AG10803 (cell line): ENCODE data around the gene GLI1.
A peak's percentile ranks its signal among the peaks of the same experiment; 100 is the strongest.
"Not testable (repeated sequence)": the region's sequence is repeated elsewhere in the genome, so short reads cannot be mapped to it uniquely, and the experiment has no call there.

Experiments
- DNase-seq: peaks from one replicate; pipeline ENCODE4 v3.0.0; 2010; ENCODE audit warnings: low read depth
- H3K4me3 ChIP-seq: 2 replicates; pipeline ENCODE4 v1.5.1; 2011; ENCODE audit warnings: mild to moderate bottlenecking, low read length, control low read depth
- TF ChIP-seq, protein P1 (sequence below): conservative IDR thresholded peaks from 2 replicates; pipeline ENCODE4 v1.5.1; 2011; ENCODE audit warnings: mild to moderate bottlenecking, low read length, control low read depth, inconsistent platforms

Gene GLI1

GRCh38 chr12:57515934-57516541 is 56.5 kb downstream of the GLI1 start:
- TF ChIP-seq, protein P1, sequence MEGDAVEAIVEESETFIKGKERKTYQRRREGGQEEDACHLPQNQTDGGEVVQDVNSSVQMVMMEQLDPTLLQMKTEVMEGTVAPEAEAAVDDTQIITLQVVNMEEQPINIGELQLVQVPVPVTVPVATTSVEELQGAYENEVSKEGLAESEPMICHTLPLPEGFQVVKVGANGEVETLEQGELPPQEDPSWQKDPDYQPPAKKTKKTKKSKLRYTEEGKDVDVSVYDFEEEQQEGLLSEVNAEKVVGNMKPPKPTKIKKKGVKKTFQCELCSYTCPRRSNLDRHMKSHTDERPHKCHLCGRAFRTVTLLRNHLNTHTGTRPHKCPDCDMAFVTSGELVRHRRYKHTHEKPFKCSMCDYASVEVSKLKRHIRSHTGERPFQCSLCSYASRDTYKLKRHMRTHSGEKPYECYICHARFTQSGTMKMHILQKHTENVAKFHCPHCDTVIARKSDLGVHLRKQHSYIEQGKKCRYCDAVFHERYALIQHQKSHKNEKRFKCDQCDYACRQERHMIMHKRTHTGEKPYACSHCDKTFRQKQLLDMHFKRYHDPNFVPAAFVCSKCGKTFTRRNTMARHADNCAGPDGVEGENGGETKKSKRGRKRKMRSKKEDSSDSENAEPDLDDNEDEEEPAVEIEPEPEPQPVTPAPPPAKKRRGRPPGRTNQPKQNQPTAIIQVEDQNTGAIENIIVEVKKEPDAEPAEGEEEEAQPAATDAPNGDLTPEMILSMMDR: no peak
- DNase-seq: no peak
- no peak overlapping the region for H3K4me3 ChIP-seq

DNA sequence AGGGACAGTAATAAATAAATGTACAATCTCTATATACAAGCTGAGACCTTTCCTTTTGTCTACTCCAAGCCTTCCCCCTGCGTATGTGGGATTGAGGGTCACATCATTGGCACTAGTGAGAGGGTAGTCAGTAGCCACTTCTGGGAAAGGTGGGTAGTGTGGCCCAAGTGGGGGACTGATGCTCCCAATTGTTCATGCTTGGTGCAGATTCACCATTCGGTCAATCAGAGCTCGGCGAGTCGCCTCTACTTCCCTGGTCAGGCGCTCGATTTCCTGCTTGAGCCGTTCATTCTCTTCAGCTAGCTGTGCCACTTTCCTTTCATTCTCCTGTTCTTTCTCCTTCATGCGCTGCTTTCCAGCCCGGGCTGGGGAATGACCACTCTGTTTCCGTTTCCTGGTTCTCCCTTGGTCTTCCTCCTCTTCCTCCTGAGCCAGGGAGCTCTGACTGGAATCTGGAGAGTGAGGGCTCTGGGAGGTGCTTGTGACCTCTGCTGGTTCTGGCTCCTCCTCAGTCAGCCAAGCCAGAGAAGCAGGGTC is 57.1 kb downstream of the GLI1 start:
- DNase-seq: no peak
- TF ChIP-seq, protein P1: no peak
- H3K4me3 ChIP-seq: no peak overlapping the region; the same call in 1 of the 2 replicates

GRCh38 chr12:57517187-57517586 is 57.6 kb downstream of the GLI1 start:
- H3K4me3 ChIP-seq: peak overlapping the region; percentile 100; the same call in 1 of the 2 replicates
- peak; percentile 80 for DNase-seq
- TF ChIP-seq, protein P1: no peak

- DNase-seq: not testable (repeated sequence)
- peak overlapping the region; percentile 100 for H3K4me3 ChIP-seq
These were observed 58.1 kb downstream of the GLI1 start for GRCh38 chr12:57517718-57518117.

DNA sequence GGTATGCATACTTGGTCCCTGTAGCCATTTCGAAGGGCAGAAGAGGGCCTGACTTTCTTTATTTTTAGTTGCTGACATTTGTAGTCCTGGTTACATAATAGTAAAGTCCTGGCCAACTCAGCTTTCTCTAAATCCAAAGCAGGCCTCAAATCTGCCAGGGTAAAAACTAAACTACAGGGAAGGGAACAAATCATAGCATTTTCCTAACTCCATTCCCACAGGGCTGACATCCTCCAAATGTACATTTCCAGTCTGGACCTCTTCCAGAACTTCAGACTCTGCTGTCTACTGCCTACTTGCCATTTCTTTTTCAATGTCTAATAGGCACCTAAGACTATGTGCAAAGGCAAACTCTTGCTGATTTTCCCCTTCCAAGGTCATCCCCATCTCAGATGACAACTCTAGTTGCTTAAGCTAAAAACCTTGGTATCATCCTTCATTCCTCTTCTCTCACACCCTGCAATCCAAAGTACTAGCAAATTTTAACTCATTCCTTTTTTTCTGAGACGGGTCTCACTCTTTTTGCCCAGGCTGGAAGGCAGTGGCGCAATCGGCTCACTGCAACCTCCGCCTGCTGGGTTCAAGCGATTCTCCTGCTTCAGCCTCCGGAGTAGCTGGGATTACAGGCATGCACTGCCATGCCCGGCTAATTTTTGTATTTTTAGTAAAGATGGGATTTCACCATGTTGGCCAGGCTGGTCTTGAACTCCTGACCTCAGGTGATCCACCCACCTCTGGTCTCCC is 58.8 kb downstream of the GLI1 start:
- peak overlapping the region; percentile 100 for H3K4me3 ChIP-seq
- TF ChIP-seq, protein P1: no peak
- peak; percentile 47 for DNase-seq

DNA sequence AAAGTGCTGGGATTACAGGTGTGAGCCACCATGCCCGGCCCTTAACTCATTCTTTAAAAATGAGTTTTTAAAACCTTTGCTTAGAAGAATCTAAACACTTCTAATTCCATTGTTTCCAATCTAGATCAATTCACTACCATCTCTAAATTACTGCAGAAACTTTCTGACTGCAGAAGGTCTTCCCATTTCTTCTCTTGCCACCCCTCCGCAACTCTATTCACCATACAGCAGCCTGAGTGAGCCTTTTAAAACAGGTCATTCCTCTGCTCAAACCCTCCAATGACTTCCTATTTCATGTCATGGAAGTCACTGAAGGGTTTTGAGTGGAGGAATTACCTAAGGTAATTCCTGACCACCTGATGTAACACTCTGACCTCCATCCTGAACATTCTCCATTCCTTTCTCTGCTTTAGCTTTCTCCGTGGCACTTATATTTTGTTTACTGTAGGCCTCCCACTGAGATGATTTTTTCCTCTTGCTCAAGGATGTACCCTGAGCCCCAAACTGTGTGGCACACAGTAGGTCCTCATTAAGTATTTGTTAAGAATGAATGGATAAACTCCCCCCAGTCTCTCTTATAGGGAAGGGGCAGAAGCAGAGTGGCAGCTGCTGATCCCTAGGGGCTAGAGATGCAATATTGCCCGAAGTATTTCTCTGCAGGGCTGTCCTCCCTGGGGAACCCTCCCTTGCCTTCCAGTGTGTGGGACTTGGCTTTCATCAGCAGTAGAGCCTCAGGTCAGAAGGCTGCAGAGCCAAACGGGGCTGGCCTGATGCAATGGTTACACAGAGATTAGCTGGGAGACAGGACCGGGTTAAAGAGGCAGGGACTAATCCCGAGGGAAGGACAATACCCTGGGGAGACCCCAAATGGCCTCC is 59.6 kb downstream of the GLI1 start:
- TF ChIP-seq, protein P1: no peak
- peak; percentile 68 for DNase-seq
- H3K4me3 ChIP-seq: peak overlapping the region; percentile 100

GRCh38 chr12:57519796-57520052 is 60.1 kb downstream of the GLI1 start:
- no peak for DNase-seq
- TF ChIP-seq, protein P1: no peak
- H3K4me3 ChIP-seq: peak overlapping the region; percentile 100
